H9 (cell line): ENCODE measurements around the gene RABGEF1. TPM values are rescaled to one million over a fixed set of nuclear protein-coding genes. Genes with fewer than 3 reads are reported as not detected.
"Not testable (repeated sequence)": the region's sequence is repeated elsewhere in the genome, so short reads cannot be mapped to it uniquely, and the experiment has no call there.

Experiments
- DNase-seq: peaks from one replicate; pipeline ENCODE4 v3.0.0-alpha.2; 2017
- H2AFZ ChIP-seq: one replicate; pipeline ENCODE4 v1.6.1; 2013; ENCODE audit warnings: mild to moderate bottlenecking, low read length, control low read depth, moderate library complexity
- H2AK5ac ChIP-seq: 2 replicates; pipeline ENCODE4 v1.6.1; 2013; ENCODE audit warnings: low read length, control low read depth, mixed read lengths; ENCODE audit not compliant: insufficient read length
- H2BK120ac ChIP-seq: one replicate; pipeline ENCODE4 v1.6.1; 2013; ENCODE audit warnings: low read depth, mild to moderate bottlenecking, low read length, control low read depth, inconsistent platforms; ENCODE audit not compliant: poor library complexity, severe bottlenecking
- H2BK12ac ChIP-seq: 2 replicates; pipeline ENCODE4 v1.6.1; 2013; ENCODE audit warnings: low read length, control low read depth, mixed read lengths, low read depth; ENCODE audit not compliant: insufficient read length
- H2BK15ac ChIP-seq: 2 replicates; pipeline ENCODE4 v1.6.1; 2013; ENCODE audit warnings: low read depth, low read length, control low read depth
- H2BK20ac ChIP-seq: one replicate; pipeline ENCODE4 v1.6.1; 2013; ENCODE audit warnings: low read depth, mild to moderate bottlenecking, low read length, control low read depth, inconsistent platforms; ENCODE audit not compliant: poor library complexity, severe bottlenecking
- H2BK5ac ChIP-seq: 2 replicates; pipeline ENCODE4 v1.6.1; 2013; ENCODE audit warnings: low read length, control low read depth, mixed read lengths; ENCODE audit not compliant: insufficient read length
- H3K14ac ChIP-seq: 2 replicates; pipeline ENCODE4 v1.6.1; 2013; ENCODE audit warnings: low read length, control low read depth; ENCODE audit not compliant: insufficient read depth
- H3K18ac ChIP-seq: 2 replicates; pipeline ENCODE4 v1.6.1; 2013; ENCODE audit warnings: low read depth, mild to moderate bottlenecking, mixed read lengths, low read length, control low read depth; ENCODE audit not compliant: insufficient read length
- H3K23ac ChIP-seq: 2 replicates; pipeline ENCODE4 v1.6.1; 2013; ENCODE audit warnings: low read length, control low read depth, mixed read lengths, low read depth; ENCODE audit not compliant: insufficient read length
- H3K23me2 ChIP-seq: 2 replicates; pipeline ENCODE4 v1.6.1; 2013; ENCODE audit warnings: low read depth, mild to moderate bottlenecking, mixed read lengths, low read length, control low read depth; ENCODE audit not compliant: insufficient read length, poor library complexity, severe bottlenecking
- H3K27ac ChIP-seq: 2 replicates; pipeline ENCODE4 v1.5.1; 2013; ENCODE audit warnings: low read length, control low read depth, mixed read lengths, low read depth; ENCODE audit not compliant: insufficient read length
- H3K27me3 ChIP-seq: 2 replicates; pipeline ENCODE4 v1.6.1; 2013; ENCODE audit warnings: low read length, control low read depth, inconsistent platforms; ENCODE audit not compliant: insufficient read depth
- H3K4ac ChIP-seq: 2 replicates; pipeline ENCODE4 v1.6.1; 2013; ENCODE audit warnings: low read depth, mild to moderate bottlenecking, control low read depth, inconsistent platforms, low read length, moderate library complexity
- H3K4me1 ChIP-seq: 2 replicates; pipeline ENCODE4 v1.6.1; 2013; ENCODE audit warnings: low read length, control low read depth, inconsistent platforms; ENCODE audit not compliant: insufficient read depth
- H3K4me2 ChIP-seq: 2 replicates; pipeline ENCODE4 v1.6.1; 2013; ENCODE audit warnings: low read length, control low read depth, mixed read lengths; ENCODE audit not compliant: insufficient read length, insufficient read depth
- H3K56ac ChIP-seq: 2 replicates; pipeline ENCODE4 v1.6.1; 2013; ENCODE audit warnings: low read depth, mild to moderate bottlenecking, mixed read lengths, low read length, control low read depth; ENCODE audit not compliant: insufficient read length
- H3K79me1 ChIP-seq: 2 replicates; pipeline ENCODE4 v1.6.1; 2013; ENCODE audit warnings: low read depth, mild to moderate bottlenecking, moderate library complexity, low read length, control low read depth, inconsistent platforms; ENCODE audit not compliant: insufficient read depth, poor library complexity, severe bottlenecking
- H3K79me2 ChIP-seq: 2 replicates; pipeline ENCODE4 v1.6.1; 2013; ENCODE audit warnings: low read length, control low read depth, inconsistent platforms; ENCODE audit not compliant: insufficient read depth
- H3K9ac ChIP-seq: 2 replicates; pipeline ENCODE4 v1.6.1; 2013; ENCODE audit warnings: low read length, control low read depth, mixed read lengths; ENCODE audit not compliant: insufficient read length; ENCODE audit errors: extremely low read depth
- H3K9me3 ChIP-seq: one replicate; pipeline ENCODE4 v1.6.1; 2013; ENCODE audit warnings: low read depth, low read length, inconsistent platforms; ENCODE audit not compliant: control insufficient read depth
- H3T11ph ChIP-seq: one replicate; pipeline ENCODE4 v1.6.1; 2013; ENCODE audit warnings: mild to moderate bottlenecking, low read length, control low read depth, inconsistent platforms
- H4K20me1 ChIP-seq: one replicate; pipeline ENCODE4 v1.6.1; 2013; ENCODE audit not compliant: control insufficient read depth, insufficient read length, insufficient read depth
- H4K5ac ChIP-seq: 2 replicates; pipeline ENCODE4 v1.6.1; 2013; ENCODE audit warnings: low read depth, mild to moderate bottlenecking, mixed read lengths, low read length, control low read depth; ENCODE audit not compliant: insufficient read length
- H4K8ac ChIP-seq: replicated peaks from 2 replicates; pipeline ENCODE4 v1.6.1; 2013; ENCODE audit warnings: low read length, control low read depth, mixed read lengths, low read depth; ENCODE audit not compliant: insufficient read length
- H4K91ac ChIP-seq: 2 replicates; pipeline ENCODE4 v1.6.1; 2013; ENCODE audit warnings: low read depth, mild to moderate bottlenecking, moderate library complexity, mixed read lengths, low read length, control low read depth; ENCODE audit not compliant: insufficient read length
- H3K27ac Mint-ChIP-seq, 3 experiments: 2 replicates in 2 of 3; 3 replicates in 1 of 3; pipeline ENCODE4 v1.8.0; 2020 to 2021; ENCODE audit warnings: mixed read lengths in 3 of 3, mild to moderate bottlenecking in 1 of 3, moderate library complexity in 1 of 3
- H3K27me3 Mint-ChIP-seq: 2 replicates; pipeline ENCODE4 v1.8.0; 2021; ENCODE audit warnings: low read depth, mild to moderate bottlenecking, moderate library complexity, mixed read lengths
- H3K36me3 Mint-ChIP-seq, 3 experiments: 2 replicates in 2 of 3; 3 replicates in 1 of 3; pipeline ENCODE4 v1.8.0; 2020 to 2021; ENCODE audit warnings: low read depth in 3 of 3, mixed read lengths in 3 of 3; ENCODE audit not compliant: insufficient read depth in 1 of 3
- H3K4me1 Mint-ChIP-seq, 2 experiments: 2 replicates each; pipeline ENCODE4 v1.8.0; 2020; ENCODE audit warnings: mixed read lengths in 2 of 2
- H3K4me3 Mint-ChIP-seq, 2 experiments: 2 replicates in 1 of 2; 3 replicates in 1 of 2; pipeline ENCODE4 v1.8.0; 2020 to 2021; ENCODE audit warnings: mild to moderate bottlenecking in 2 of 2, mixed read lengths in 2 of 2, moderate library complexity in 1 of 2
- H3K9me3 Mint-ChIP-seq, 2 experiments: 2 replicates in 1 of 2; 3 replicates in 1 of 2; pipeline ENCODE4 v1.8.0; 2020; ENCODE audit warnings: mild to moderate bottlenecking in 2 of 2, mixed read lengths in 2 of 2, moderate library complexity in 1 of 2
- WGBS: extraction: QIAGEN DNeasy Blood & Tissue Kit; methylation state at CpG from one replicate; pipeline ENCODE4 v1.1.7; 2013; ENCODE audit warnings: missing lambda C conversion rate, low lambda C conversion rate, mixed read lengths; ENCODE audit not compliant: insufficient read length; ENCODE audit errors: extremely low coverage; 5-methylcytosine and 5-hydroxymethylcytosine counted together
- total RNA-seq: library from RNA; stranded (reverse); gene quantifications from 2 replicates; pipeline ENCODE4 v1.2.1, GENCODE V29; 2021
- TF ChIP-seq, protein P1 (sequence below): fragments of 200-600 bp; sonication (generic); conservative IDR thresholded peaks from 3 replicates; pipeline ENCODE4 v1.8.0; 2021; ENCODE audit warnings: antibody characterized with exemption, mild to moderate bottlenecking

Gene RABGEF1
- total RNA-seq, 1 experiment from 2014 or later: 17.3 TPM

DNA sequence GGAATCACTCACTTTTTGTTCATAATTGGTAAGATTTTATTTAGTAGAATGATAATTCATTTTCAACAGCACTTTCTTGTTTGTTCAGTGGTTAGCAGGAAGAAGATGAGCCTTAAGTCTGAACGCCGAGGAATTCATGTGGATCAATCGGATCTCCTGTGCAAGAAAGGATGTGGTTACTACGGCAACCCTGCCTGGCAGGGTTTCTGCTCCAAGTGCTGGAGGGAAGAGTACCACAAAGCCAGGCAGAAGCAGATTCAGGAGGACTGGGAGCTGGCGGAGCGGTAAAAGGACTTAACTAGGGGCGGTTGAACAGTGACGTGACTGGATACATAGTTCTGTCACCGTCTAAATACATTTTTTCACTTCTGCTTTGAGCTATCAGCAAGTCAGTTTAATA lies 31.3 kb downstream of the RABGEF1 start:
- H3K18ac ChIP-seq: no peak overlapping the region
- H3K4me1 ChIP-seq: no peaks in the 10 kb centered on the region
- no peaks in the 10 kb centered on the region for H4K20me1 ChIP-seq
- no peak overlapping the region for H3K14ac ChIP-seq
- DNase-seq: no peak
- no CpG with 5 or more reads among the region's 9 CpGs for WGBS
- peaks cover 4% of the 10 kb centered on the region for H3K79me1 ChIP-seq
- H3K9me3 Mint-ChIP-seq: no peaks in the 10 kb centered on the region
- no peak overlapping the region for H2AK5ac ChIP-seq
- H3K9me3 ChIP-seq: no peaks in the 10 kb centered on the region
- peaks cover 10 to 47% (median 41%) of the 10 kb centered on the region in 3 experiments; a peak in 6 of 7 replicates for H3K36me3 Mint-ChIP-seq
- H3K56ac ChIP-seq: no peak overlapping the region
- H3K9ac ChIP-seq: no peak overlapping the region
- H3K27me3 ChIP-seq: no peaks in the 10 kb centered on the region
- no peak overlapping the region for H3K27ac ChIP-seq
- H3K27ac Mint-ChIP-seq: no peak overlapping the region; a peak in 2 of 7 replicates
- H3K23ac ChIP-seq: no peak overlapping the region
- no peak overlapping the region for H3K4ac ChIP-seq
- H4K5ac ChIP-seq: no peak overlapping the region
- H2BK20ac ChIP-seq: no peak overlapping the region
- H3K4me2 ChIP-seq: no peak overlapping the region
- no peak overlapping the region for H4K8ac ChIP-seq
- H3K79me2 ChIP-seq: no peaks in the 10 kb centered on the region; the same call in none of the 2 replicates
- TF ChIP-seq, protein P1, sequence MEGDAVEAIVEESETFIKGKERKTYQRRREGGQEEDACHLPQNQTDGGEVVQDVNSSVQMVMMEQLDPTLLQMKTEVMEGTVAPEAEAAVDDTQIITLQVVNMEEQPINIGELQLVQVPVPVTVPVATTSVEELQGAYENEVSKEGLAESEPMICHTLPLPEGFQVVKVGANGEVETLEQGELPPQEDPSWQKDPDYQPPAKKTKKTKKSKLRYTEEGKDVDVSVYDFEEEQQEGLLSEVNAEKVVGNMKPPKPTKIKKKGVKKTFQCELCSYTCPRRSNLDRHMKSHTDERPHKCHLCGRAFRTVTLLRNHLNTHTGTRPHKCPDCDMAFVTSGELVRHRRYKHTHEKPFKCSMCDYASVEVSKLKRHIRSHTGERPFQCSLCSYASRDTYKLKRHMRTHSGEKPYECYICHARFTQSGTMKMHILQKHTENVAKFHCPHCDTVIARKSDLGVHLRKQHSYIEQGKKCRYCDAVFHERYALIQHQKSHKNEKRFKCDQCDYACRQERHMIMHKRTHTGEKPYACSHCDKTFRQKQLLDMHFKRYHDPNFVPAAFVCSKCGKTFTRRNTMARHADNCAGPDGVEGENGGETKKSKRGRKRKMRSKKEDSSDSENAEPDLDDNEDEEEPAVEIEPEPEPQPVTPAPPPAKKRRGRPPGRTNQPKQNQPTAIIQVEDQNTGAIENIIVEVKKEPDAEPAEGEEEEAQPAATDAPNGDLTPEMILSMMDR: no peak
- no peak overlapping the region for H3T11ph ChIP-seq
- H2BK5ac ChIP-seq: no peak overlapping the region
- H3K4me3 Mint-ChIP-seq: no peak overlapping the region
- H3K4me1 Mint-ChIP-seq: peaks cover 4 to 7% of the 10 kb centered on the region in 2 experiments
- no peak overlapping the region for H2BK120ac ChIP-seq
- H2BK15ac ChIP-seq: no peak overlapping the region
- H3K27me3 Mint-ChIP-seq: no peaks in the 10 kb centered on the region
- no peaks in the 10 kb centered on the region for H3K23me2 ChIP-seq
- no peak overlapping the region for H2BK12ac ChIP-seq
- no peak overlapping the region for H4K91ac ChIP-seq
- H2AFZ ChIP-seq: no peak overlapping the region

DNA sequence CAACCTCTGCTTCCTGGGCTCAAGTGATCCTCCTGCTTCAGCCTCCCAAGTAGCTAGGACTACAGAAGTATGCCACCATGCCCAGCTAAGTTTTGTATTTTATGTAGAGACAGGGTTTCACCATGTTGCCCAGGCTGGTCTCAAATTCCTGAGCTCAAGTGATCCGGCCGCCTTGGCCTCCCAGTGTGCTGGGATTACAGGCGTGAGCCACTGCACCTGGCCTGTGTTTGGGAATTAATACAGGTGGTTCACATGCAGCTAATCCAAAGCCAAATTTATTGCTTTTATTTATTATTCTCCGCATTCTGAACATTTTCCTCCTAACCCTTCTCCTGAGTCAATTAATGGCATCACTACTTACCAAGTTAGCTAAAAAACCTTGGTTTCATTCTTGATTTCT lies 33.2 kb downstream of the RABGEF1 start:
- H4K5ac ChIP-seq, DNase-seq, H2AFZ ChIP-seq, H3K18ac ChIP-seq, H3K27ac Mint-ChIP-seq, H3K79me2 ChIP-seq, H3K4ac ChIP-seq, H4K8ac ChIP-seq, H3T11ph ChIP-seq, H3K4me3 Mint-ChIP-seq, H2BK120ac ChIP-seq, H3K27me3 ChIP-seq, H3K14ac ChIP-seq, H4K91ac ChIP-seq, H3K23ac ChIP-seq, H3K4me1 ChIP-seq, H3K56ac ChIP-seq, H4K20me1 ChIP-seq, H3K27ac ChIP-seq, H3K9me3 Mint-ChIP-seq, H2BK20ac ChIP-seq, H3K79me1 ChIP-seq, H2AK5ac ChIP-seq, H2BK15ac ChIP-seq, H3K4me1 Mint-ChIP-seq, H3K9me3 ChIP-seq, H3K4me2 ChIP-seq, H2BK12ac ChIP-seq, H3K27me3 Mint-ChIP-seq, H3K23me2 ChIP-seq, H2BK5ac ChIP-seq, H3K9ac ChIP-seq: not testable (repeated sequence)
- H3K36me3 Mint-ChIP-seq: peaks cover 12 to 56% (median 43%) of the 10 kb centered on the region in 3 experiments; a peak in 6 of 7 replicates
- WGBS: no CpG with 5 or more reads among the region's 4 CpGs
